Lung microvascular endothelial cell (primary cell): ENCODE data around the gene ZNF518B. TPM values are rescaled to one million over a fixed set of nuclear protein-coding genes. Genes with fewer than 3 reads are reported as not detected.

ENCODE experiments used
- total RNA-seq: library from RNA; depleted of rRNA; stranded (reverse); fragments of >200 nt; gene quantifications from 2 replicates; pipeline ENCODE4 v1.2.1, GENCODE V29; 2014

ZNF518B gene
- total RNA-seq, 1 donor from 2014 or later, result 19.2 TPM

Other genes with a start within 250 kb of the ZNF518B start
- not detected in 2 replicates for gene CLNK, start 227.3 kb upstream of the ZNF518B start, total RNA-seq